ENCODE data around the gene LCLAT1.

LCLAT1 gene

DNA sequence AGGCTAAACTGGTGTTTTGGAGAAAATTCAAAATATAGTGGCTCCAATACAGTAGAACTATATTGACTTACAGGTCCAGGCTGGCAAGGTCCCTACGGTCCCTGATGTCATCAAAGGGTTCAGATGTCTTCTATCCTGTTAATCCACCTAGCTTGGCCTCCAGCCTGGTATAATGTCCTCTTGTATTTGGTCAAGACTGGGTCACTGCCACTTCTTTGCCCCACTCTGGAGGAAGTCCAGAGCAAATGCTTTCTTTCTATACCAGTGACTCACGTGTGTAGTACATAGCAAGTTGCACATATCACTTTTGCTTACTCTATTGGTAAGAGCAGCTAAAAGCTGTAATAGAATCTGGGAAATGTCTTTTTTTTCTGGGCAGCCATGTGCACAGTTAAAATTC lies 80.8 kb downstream of the LCLAT1 start:
- Histone ChIP-seq H3K27ac (replicated peaks) (no peak overlapping the region), H3K4me3 (replicated peaks; ENCODE audit: insufficient read depth, low read length) (no peak overlapping the region), H3K27me3 (ENCODE audit: insufficient read depth, poor library complexity, severe bottlenecking) (no peaks in the 10 kb centered on the region)
- no peak for DNase-seq (ENCODE audit: low read depth in 1 of 2, low spot score in 1 of 2)
- TF ChIP-seq, protein P1, sequence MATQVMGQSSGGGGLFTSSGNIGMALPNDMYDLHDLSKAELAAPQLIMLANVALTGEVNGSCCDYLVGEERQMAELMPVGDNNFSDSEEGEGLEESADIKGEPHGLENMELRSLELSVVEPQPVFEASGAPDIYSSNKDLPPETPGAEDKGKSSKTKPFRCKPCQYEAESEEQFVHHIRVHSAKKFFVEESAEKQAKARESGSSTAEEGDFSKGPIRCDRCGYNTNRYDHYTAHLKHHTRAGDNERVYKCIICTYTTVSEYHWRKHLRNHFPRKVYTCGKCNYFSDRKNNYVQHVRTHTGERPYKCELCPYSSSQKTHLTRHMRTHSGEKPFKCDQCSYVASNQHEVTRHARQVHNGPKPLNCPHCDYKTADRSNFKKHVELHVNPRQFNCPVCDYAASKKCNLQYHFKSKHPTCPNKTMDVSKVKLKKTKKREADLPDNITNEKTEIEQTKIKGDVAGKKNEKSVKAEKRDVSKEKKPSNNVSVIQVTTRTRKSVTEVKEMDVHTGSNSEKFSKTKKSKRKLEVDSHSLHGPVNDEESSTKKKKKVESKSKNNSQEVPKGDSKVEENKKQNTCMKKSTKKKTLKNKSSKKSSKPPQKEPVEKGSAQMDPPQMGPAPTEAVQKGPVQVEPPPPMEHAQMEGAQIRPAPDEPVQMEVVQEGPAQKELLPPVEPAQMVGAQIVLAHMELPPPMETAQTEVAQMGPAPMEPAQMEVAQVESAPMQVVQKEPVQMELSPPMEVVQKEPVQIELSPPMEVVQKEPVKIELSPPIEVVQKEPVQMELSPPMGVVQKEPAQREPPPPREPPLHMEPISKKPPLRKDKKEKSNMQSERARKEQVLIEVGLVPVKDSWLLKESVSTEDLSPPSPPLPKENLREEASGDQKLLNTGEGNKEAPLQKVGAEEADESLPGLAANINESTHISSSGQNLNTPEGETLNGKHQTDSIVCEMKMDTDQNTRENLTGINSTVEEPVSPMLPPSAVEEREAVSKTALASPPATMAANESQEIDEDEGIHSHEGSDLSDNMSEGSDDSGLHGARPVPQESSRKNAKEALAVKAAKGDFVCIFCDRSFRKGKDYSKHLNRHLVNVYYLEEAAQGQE (IDR thresholded peaks at IDR 0.05; ENCODE audit: insufficient replicate concordance, low read depth), result no peak
- TF ChIP-seq SPI1 (IDR thresholded peaks at IDR 0.05; ENCODE audit: borderline replicate concordance, low read depth) (no peak), POLR2AphosphoS5 (IDR thresholded peaks at IDR 0.05; ENCODE audit: low read depth) (no peak), GABPA (IDR thresholded peaks at IDR 0.05; ENCODE audit: low read depth) (no peak)
- TF ChIP-seq, protein P2, sequence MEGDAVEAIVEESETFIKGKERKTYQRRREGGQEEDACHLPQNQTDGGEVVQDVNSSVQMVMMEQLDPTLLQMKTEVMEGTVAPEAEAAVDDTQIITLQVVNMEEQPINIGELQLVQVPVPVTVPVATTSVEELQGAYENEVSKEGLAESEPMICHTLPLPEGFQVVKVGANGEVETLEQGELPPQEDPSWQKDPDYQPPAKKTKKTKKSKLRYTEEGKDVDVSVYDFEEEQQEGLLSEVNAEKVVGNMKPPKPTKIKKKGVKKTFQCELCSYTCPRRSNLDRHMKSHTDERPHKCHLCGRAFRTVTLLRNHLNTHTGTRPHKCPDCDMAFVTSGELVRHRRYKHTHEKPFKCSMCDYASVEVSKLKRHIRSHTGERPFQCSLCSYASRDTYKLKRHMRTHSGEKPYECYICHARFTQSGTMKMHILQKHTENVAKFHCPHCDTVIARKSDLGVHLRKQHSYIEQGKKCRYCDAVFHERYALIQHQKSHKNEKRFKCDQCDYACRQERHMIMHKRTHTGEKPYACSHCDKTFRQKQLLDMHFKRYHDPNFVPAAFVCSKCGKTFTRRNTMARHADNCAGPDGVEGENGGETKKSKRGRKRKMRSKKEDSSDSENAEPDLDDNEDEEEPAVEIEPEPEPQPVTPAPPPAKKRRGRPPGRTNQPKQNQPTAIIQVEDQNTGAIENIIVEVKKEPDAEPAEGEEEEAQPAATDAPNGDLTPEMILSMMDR (IDR thresholded peaks at IDR 0.05; ENCODE audit: insufficient read depth, low read length), result no peak

DNA sequence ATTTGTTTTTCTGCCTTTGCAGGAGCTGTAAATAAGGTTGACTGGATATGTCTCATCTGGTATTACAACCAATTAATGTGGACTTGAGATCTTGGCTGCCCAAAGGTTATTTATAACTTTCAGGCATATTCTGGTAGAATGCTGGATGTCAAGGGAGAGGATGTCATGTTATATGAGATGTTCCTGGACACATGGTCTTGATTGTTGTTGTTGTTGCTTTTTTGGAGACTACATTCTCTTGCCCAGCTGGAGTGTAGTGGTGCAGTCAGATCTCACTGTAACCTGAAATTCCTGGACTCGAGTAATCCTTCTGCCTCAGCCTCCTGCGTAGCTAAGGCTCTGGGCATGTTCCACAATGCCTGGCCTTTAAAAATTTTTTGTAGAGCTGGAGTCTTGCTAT lies 83.3 kb downstream of the LCLAT1 start:
- no peak for DNase-seq (ENCODE audit: low read depth in 1 of 2, low spot score in 1 of 2)
- no peak for TF ChIP-seq POLR2AphosphoS5 (IDR thresholded peaks at IDR 0.05; ENCODE audit: low read depth)
- TF ChIP-seq, protein P2 (IDR thresholded peaks at IDR 0.05; ENCODE audit: insufficient read depth, low read length), result no peak
- no peak overlapping the region for H3K27ac ChIP-seq (replicated peaks)

DNA sequence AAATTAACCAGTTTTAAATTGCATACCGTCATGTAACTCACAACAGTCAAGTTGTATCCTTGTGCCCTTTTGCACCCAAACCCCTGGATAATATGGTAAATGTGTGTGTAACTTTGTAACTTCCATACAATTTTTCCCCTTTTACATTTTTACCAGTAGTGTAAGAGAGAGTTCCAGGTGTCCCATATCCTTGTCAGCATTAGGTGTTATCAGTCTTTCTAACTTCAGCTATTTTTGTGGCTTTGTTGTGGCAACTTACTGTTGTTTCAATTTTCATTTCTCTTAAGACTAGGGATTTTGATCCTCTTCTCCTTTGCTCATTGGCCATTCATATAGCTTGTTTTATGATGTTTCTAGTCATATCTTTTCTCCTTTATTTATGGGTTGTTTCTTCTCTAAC lies 94.6 kb downstream of the LCLAT1 start:
- Histone ChIP-seq H3K27ac (replicated peaks) (no peak overlapping the region), H3K27me3 (ENCODE audit: insufficient read depth, poor library complexity, severe bottlenecking) (no peaks in the 10 kb centered on the region), H3K4me3 (replicated peaks; ENCODE audit: insufficient read depth, low read length) (no peak overlapping the region)
- DNase-seq (ENCODE audit: low read depth in 1 of 2, low spot score in 1 of 2), result no peak
- no peak for TF ChIP-seq GABPA (IDR thresholded peaks at IDR 0.05; ENCODE audit: low read depth)
- TF ChIP-seq SPI1 (IDR thresholded peaks at IDR 0.05; ENCODE audit: borderline replicate concordance, low read depth), result no peak
- TF ChIP-seq, protein P1 (IDR thresholded peaks at IDR 0.05; ENCODE audit: insufficient replicate concordance, low read depth), result no peak
- no peak for TF ChIP-seq POLR2AphosphoS5 (IDR thresholded peaks at IDR 0.05; ENCODE audit: low read depth)

More for the DNA sequence above, 83.3 kb downstream of the LCLAT1 start:
- Histone ChIP-seq H3K27me3 (ENCODE audit: insufficient read depth, poor library complexity, severe bottlenecking) (no peaks in the 10 kb centered on the region), H3K4me3 (replicated peaks; ENCODE audit: insufficient read depth, low read length) (no peak overlapping the region)

DNA sequence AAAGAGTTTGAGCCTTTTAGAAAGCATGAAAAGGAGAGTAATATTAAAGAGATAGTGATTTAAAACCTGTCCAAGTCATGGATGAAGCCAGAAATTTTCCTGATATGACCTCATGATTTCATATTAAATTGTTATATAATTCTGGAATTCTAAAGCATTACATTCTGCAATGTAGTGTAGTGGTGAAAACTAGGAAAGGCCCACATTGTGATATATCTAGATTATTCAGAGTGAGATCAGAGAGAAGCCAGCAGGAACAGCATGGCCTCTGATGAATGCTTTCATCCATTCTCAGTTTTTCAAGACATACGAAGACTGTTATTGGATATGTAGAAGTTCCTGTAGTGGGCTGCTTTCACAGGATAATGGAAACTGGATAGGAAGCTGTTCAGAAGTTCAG lies 98.8 kb downstream of the LCLAT1 start:
- Histone ChIP-seq H3K27me3 (ENCODE audit: insufficient read depth, poor library complexity, severe bottlenecking) (no peaks in the 10 kb centered on the region), H3K4me3 (replicated peaks; ENCODE audit: insufficient read depth, low read length) (no peak overlapping the region), H3K27ac (replicated peaks) (no peak overlapping the region)
- TF ChIP-seq SPI1 (IDR thresholded peaks at IDR 0.05; ENCODE audit: borderline replicate concordance, low read depth) (no peak), POLR2AphosphoS5 (IDR thresholded peaks at IDR 0.05; ENCODE audit: low read depth) (no peak)
- TF ChIP-seq, protein P2 (IDR thresholded peaks at IDR 0.05; ENCODE audit: insufficient read depth, low read length), result no peak
- TF ChIP-seq, protein P1 (IDR thresholded peaks at IDR 0.05; ENCODE audit: insufficient replicate concordance, low read depth), result no peak
- DNase-seq (ENCODE audit: low read depth in 1 of 2, low spot score in 1 of 2), result no peak

Data from HL-60 (cell line).